Measurements from ENCODE around the gene RNF145. TPM values are rescaled to one million over a fixed set of nuclear protein-coding genes. Genes with fewer than 3 reads are reported as not detected.

The RNF145 gene
- total and polyA plus RNA-seq, 10 of the 15 experiments (the other 5 are each of a cell fraction or from before 2014, with no cell fraction given) = 9.7 to 58.1 (median 38.2) TPM

- CTCF ChIA-PET = interaction anchor here (1.5 to 3.3 kb wide), 2 partner anchors 15 to 148 kb away, joined by 5 to 21 read pairs; no protein-coding TSS in a partner anchor
- SMC1A ChIA-PET (ENCODE audit: uncharacterized antibody, unreplicated experiment) = interaction anchor here (0.6 to 2.6 kb wide), 6 partner anchors 9 to 1296 kb away, joined by 3 to 9 read pairs (median 4); no protein-coding TSS in a partner anchor
- H3K4me2 ChIP-seq (ENCODE audit: control insufficient read depth, insufficient read depth) = no peak overlapping the region
- TF ChIP-seq SPI1 (IDR thresholded peaks at IDR 0.05; ENCODE audit: borderline replicate concordance, insufficient read depth, low read depth, low read length) = peak; percentile 53
- peak; percentile 68; the same call in 1 of the 2 replicates for TF ChIP-seq MEF2A (IDR thresholded peaks at IDR 0.05; ENCODE audit: insufficient read depth, low read depth, low read length)
- peak; percentile 58; the same call in 1 of the 2 replicates for TF ChIP-seq NFIC (IDR thresholded peaks at IDR 0.05; ENCODE audit: low read depth, low read length)
- TF ChIP-seq BCL3 (IDR thresholded peaks at IDR 0.05; ENCODE audit: borderline replicate concordance, insufficient read depth, low read depth, low read length, poor library complexity, severe bottlenecking) = no peak
- peak; percentile 49; the same call in 1 of the 2 replicates for TF ChIP-seq ATF7 (IDR thresholded peaks at IDR 0.05; ENCODE audit: low read depth)
- TF ChIP-seq LARP7 (IDR thresholded peaks at IDR 0.05) = no peak
- TF ChIP-seq ATF2 (IDR thresholded peaks at IDR 0.05; ENCODE audit: low read length) = 0 out of 2 replicates have a peak, but pooled peaks have one; percentile 30
- peak; percentile 59 for TF ChIP-seq MEF2B (IDR thresholded peaks at IDR 0.05; ENCODE audit: partially characterized antibody, poor library complexity, severe bottlenecking)
- H3K36me3 ChIP-seq (ENCODE audit: control insufficient read depth in 2 of 2, insufficient read depth in 2 of 2, low read length in 1 of 2) = peaks cover 0 to 19% of the 10 kb centered on the region in 2 experiments; a peak in 2 of 4 replicates
- FAIRE-seq (no peak), ATAC-seq (peak; percentile 35; the same call in 2 of the 3 replicates), DNase-seq (ENCODE audit: low read depth, low spot score) (no peak)
- no peaks in the 10 kb centered on the region for H3K9me3 ChIP-seq (replicated peaks; ENCODE audit: control insufficient read depth, insufficient read depth, low read length)
- intact Hi-C loops (cut with micrococcal nuclease; ENCODE audit: unreplicated experiment) = loop anchor here (5.0 kb wide), 1 partner anchor 36 kb away; the partner anchor contains the start of gene RNF145
- H3K27me3 ChIP-seq (replicated peaks in 1 of 2; ENCODE audit: control insufficient read depth in 2 of 2, insufficient read depth in 2 of 2, low read length in 1 of 2) = no peaks in the 10 kb centered on the region
- POLR2A ChIA-PET = interaction anchor here (0.6 kb wide), 1 partner anchor 219 kb away, joined by 4 read pairs; no protein-coding TSS in a partner anchor
- in situ Hi-C loops (cut with MboI) = no loop called here
- 14% methylated on average over 3 of the region's 3 CpGs for WGBS (ENCODE audit: insufficient coverage, insufficient replicate concordance, low lambda C conversion rate, missing lambda C conversion rate)
- no peak overlapping the region for H2AFZ ChIP-seq (ENCODE audit: control insufficient read depth, low read depth, low read length)
- no peak overlapping the region for H3K4me3 ChIP-seq
- H3K27ac ChIP-seq (ENCODE audit: control insufficient read depth, insufficient read depth) = no peak overlapping the region
- no peaks in the 10 kb centered on the region; the same call in 1 of the 2 replicates for H3K79me2 ChIP-seq (ENCODE audit: control insufficient read depth, insufficient read depth, low read length)
- BruUV-seq (replicated peaks) = no TSS peak
- no peak overlapping the region for H3K9ac ChIP-seq (ENCODE audit: control insufficient read depth, insufficient read depth, low read length)
- H3K4me1 ChIP-seq (ENCODE audit: control insufficient read depth, insufficient read depth, low read length) = no peaks in the 10 kb centered on the region
- H4K20me1 ChIP-seq (ENCODE audit: control insufficient read depth, insufficient read depth) = no peaks in the 10 kb centered on the region
- RAD21 ChIA-PET (ENCODE audit: unreplicated experiment) = interaction anchor here (0.8 to 1.1 kb wide), 2 partner anchors 17 to 43 kb away, joined by 3 to 4 read pairs; no protein-coding TSS in a partner anchor
These were observed 38.1 kb downstream of the RNF145 start for GRCh38 chr5:159171274-159171673.
